ENCODE data around the gene ADISSP.

DNA sequence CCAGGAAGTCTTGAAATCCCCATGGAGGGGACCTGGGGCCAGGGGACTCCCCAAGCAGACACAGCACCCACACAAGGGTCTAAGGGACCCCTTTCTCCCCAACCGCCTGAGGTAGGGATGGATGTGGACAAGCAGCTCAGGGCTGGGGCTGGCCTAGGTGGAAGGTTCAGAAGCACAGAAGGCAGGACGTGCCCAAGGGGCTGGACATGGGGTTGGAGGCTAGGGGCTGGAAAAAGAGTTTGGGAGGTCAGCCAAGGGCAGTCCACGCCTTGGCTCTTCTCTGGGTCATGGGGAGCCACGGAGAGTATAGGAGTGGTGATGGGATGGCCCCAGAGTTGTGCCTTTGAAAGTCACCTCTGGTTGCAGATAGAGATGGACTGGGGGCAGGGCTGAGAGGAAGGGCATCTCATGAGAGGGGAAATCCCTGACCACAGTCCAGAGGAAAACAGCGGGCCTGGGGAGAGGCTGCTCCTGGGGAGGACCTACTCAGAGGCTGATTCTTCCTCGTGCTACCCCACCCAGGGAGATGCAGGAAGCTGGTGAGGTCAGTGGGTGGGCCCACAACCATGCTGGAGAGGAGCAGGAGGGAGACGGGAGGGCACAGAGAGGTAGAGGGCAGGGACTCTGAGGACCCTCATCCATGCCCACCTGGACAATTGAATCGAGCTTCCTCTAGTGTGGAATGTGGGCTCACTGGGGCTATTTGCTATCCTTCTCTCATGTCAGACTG is 37.6 kb downstream of the ADISSP start:
- TF ChIP-seq, protein P1, sequence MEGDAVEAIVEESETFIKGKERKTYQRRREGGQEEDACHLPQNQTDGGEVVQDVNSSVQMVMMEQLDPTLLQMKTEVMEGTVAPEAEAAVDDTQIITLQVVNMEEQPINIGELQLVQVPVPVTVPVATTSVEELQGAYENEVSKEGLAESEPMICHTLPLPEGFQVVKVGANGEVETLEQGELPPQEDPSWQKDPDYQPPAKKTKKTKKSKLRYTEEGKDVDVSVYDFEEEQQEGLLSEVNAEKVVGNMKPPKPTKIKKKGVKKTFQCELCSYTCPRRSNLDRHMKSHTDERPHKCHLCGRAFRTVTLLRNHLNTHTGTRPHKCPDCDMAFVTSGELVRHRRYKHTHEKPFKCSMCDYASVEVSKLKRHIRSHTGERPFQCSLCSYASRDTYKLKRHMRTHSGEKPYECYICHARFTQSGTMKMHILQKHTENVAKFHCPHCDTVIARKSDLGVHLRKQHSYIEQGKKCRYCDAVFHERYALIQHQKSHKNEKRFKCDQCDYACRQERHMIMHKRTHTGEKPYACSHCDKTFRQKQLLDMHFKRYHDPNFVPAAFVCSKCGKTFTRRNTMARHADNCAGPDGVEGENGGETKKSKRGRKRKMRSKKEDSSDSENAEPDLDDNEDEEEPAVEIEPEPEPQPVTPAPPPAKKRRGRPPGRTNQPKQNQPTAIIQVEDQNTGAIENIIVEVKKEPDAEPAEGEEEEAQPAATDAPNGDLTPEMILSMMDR (IDR thresholded peaks at IDR 0.05) = no peak
- TF ChIP-seq EZH2 (IDR thresholded peaks at IDR 0.05; ENCODE audit: borderline replicate concordance, insufficient read depth, low read depth, low read length, poor library complexity, severe bottlenecking) = no peak

Measured in B cell (primary cell).